ENCODE data around the gene LMTK2.

Gene LMTK2

GRCh38 chr7:98167653-98168052, 61.0 kb downstream of the LMTK2 start:
- TF ChIP-seq GATA2 (IDR thresholded peaks at IDR 0.05; ENCODE audit: low read depth, low read length) (no peak), GATA3 (IDR thresholded peaks at IDR 0.05; ENCODE audit: low read depth, low read length) (no peak)

- no peak for TF ChIP-seq GATA3 (IDR thresholded peaks at IDR 0.05; ENCODE audit: low read depth, low read length)
Measured at GRCh38 chr7:98168181-98168903, 61.7 kb downstream of the LMTK2 start.

DNA sequence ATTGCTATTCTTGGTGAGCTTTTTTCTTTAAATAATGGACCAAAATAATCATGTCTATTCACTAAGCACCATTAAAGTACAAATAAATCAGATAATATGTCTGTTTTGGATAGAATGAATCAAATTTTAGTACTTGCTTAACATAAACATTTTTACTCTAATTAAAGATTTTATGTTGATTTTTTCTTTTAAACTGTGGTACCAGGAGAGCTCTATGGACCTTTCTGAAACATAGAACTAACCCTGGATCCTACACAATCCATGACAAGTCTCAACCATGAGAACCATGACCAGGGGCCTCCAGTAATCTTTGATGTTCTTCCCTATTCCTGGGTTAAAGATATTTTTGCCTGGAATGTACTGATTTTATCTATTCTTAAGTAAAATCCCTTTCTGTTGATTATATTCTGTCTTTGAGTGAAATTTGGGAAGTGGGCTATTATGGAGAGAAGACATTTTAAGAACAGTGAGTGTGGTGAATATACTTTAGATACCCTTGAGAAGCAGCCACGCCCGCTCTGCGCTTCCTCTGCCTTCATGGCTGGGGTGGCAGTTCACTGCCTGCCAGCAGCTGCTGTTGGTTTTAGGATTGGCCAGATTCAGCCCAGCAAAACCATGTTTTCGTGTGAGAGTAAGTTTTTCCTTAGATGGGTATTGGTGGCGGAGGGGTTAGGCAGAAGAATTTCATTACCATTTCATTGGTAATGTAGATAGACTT, 62.4 kb downstream of the LMTK2 start:
- TF ChIP-seq GATA3 (IDR thresholded peaks at IDR 0.05; ENCODE audit: low read depth, low read length), result no peak
- no peak for TF ChIP-seq GATA2 (IDR thresholded peaks at IDR 0.05; ENCODE audit: low read depth, low read length)

DNA sequence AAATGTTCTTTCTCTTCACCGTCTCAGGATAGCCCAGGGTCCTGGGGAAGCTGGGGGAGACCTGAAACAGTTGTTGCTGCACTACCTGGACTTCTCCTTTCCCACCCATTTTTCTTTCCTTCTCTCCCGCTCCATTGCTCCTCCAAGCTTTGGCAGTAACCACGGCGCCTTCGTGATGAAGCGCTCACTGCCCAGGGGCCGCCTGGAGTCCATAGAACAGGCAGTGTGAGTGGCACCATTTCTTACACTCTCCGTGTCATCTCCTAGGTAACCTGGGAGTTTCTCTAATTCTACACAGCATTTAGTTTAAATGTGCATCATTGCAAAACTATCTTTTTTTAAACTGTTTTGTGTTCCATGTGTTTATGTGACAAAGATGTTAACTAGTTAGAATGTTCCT, 64.3 kb downstream of the LMTK2 start:
- TF ChIP-seq GATA2 (IDR thresholded peaks at IDR 0.05; ENCODE audit: low read depth, low read length) (no peak), GATA3 (IDR thresholded peaks at IDR 0.05; ENCODE audit: low read depth, low read length) (no peak)

DNA sequence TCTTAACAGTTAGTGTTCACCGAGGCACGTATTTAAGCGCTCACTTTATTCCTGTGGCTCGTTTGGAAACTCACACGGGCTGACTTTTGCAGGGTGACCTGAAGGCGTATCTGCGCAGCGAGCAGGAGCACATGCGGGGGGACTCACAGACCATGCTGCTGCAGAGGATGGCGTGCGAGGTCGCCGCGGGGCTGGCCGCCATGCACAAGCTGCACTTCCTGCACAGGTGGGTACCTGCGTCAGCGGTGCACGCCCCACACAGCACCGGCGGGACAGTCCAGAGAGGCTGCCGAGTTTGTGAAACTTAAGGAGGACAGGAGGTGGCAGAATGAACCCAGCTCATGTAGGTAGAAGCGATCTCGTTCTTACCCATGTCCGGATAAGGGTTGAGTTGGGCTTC, 64.8 kb downstream of the LMTK2 start:
- no peak for TF ChIP-seq GATA2 (IDR thresholded peaks at IDR 0.05; ENCODE audit: low read depth, low read length)
- no peak for TF ChIP-seq GATA3 (IDR thresholded peaks at IDR 0.05; ENCODE audit: low read depth, low read length)

DNA sequence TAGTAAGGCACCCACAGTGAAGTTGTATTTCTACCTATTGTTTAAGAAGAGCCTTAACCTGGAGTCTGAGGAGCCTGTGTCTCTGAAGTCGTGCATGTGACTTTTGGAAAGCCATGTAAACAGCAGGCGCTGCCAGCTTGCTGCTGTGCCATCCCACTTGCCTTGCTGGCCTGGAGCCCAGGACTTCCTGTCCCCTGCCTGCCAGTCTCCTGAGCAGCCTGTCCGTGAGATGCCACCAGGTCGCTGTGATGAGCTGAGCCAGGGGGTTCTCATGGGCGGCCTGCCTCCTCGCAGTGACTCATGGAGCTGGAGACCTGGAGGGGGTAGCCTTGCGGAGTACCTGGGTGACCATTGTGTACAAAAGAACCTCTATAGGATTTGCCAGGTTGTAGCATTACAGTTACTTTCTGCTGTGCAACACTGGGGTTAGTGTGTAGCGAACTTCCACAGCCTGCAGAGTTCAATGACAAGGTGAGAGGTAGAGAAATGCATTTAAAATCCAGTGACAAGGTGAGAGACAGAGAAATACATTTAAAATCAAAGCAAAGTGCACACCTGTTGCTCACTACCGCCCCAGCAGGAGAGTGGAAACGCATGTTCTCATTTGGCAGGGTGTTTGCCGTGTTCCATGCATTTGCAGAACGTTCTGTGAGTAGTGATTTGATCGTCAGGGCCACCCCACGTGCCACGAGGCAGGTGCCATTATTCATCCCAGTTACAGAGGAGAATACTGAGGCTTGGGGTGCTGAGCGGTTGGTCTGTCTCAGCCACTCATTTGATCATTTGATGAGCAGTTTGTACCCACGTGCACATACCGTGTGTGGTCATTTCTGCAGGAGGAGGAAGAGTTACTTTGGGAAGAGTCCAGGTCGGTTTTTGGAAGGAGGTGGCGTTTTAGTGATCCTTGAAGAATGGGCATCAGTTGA, 67.9 kb downstream of the LMTK2 start:
- no peak for TF ChIP-seq GATA3 (IDR thresholded peaks at IDR 0.05; ENCODE audit: low read depth, low read length)
- no peak for TF ChIP-seq GATA2 (IDR thresholded peaks at IDR 0.05; ENCODE audit: low read depth, low read length)

GRCh38 chr7:98175260-98175940, 68.7 kb downstream of the LMTK2 start:
- TF ChIP-seq GATA3 (IDR thresholded peaks at IDR 0.05; ENCODE audit: low read depth, low read length), result no peak
- TF ChIP-seq GATA2 (IDR thresholded peaks at IDR 0.05; ENCODE audit: low read depth, low read length), result peak; percentile 31; the same call in 1 of the 2 replicates

DNA sequence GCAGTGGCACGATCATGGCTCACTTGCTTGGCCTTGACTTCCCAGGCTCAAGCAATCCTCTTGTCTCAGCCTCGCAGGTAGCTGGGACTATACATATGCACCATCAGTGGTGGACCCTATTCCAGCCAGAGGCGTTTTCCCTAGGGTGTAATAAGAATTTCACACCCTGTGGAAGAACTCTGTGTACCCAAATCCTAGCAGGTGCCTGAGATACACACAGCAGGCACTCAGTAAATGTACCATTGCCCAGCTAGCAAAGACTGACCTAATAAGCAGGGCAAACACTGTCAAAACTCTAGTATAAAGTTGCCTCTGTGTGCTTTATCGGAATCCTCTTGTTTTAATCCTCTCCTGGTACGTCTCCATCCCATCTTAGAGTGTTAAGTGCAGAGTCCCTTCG, 70.9 kb downstream of the LMTK2 start:
- TF ChIP-seq GATA2 (IDR thresholded peaks at IDR 0.05; ENCODE audit: low read depth, low read length) (no peak), GATA3 (IDR thresholded peaks at IDR 0.05; ENCODE audit: low read depth, low read length) (no peak)

DNA sequence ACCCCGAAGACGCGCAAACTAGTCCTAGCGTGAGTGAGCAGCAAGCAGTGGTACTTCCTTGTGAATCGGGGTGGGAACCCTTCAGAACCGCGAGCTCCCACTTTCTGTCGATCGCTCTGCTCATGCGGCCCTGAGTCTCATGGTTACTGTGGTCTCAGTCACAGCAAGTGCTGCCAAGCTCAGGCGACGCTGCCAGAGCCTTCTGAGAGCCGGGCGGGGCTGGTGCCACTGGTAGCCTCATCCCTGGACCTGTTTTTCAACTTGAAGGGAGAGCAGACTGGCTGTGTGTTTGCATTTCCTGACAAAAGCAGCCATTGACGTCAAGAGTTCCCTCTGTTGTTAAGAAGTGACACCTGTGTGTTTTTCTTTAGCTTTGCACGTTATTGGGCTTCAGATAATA, 71.7 kb downstream of the LMTK2 start:
- TF ChIP-seq GATA2 (IDR thresholded peaks at IDR 0.05; ENCODE audit: low read depth, low read length) (no peak), GATA3 (IDR thresholded peaks at IDR 0.05; ENCODE audit: low read depth, low read length) (no peak)

DNA sequence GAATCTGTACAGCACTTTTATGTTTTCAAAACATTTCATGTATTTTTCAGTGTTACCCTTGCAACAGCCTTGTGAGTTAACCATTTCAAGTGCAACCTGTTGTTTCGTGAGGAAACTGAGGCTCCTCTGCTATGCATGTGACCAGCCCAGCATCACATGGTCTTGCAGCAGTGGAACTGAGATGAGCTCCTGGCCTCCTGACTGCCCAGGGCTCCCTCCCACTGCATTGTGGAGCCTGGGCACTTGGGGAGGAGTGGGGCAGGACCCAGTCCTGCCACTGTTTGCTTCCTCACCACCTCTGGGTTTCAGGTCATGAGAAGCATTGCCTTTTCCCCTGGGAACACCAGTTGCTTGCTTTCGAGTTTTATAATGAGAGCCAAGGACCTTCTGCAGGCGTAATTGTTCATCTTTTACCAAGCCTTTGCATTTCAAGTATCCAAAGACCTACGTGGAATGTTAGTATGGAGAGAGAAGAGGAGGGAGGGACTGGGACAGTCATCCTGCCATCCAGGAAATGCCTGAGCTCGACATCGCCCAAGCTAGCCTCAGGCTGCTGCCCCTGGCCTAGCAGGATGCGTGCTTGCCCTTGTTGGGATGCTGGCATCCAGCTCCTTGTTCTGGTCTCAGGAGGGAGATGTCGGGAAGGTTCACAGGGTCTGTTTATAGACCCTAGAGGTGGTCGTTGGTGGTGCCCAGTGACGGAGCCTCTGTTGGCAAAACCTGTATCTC, 72.3 kb downstream of the LMTK2 start:
- TF ChIP-seq GATA3 (IDR thresholded peaks at IDR 0.05; ENCODE audit: low read depth, low read length) (no peak), GATA2 (IDR thresholded peaks at IDR 0.05; ENCODE audit: low read depth, low read length) (no peak)

- TF ChIP-seq GATA2 (IDR thresholded peaks at IDR 0.05; ENCODE audit: low read depth, low read length) (no peak), GATA3 (IDR thresholded peaks at IDR 0.05; ENCODE audit: low read depth, low read length) (no peak)
Measured at GRCh38 chr7:98180751-98181150, 74.1 kb downstream of the LMTK2 start.

DNA sequence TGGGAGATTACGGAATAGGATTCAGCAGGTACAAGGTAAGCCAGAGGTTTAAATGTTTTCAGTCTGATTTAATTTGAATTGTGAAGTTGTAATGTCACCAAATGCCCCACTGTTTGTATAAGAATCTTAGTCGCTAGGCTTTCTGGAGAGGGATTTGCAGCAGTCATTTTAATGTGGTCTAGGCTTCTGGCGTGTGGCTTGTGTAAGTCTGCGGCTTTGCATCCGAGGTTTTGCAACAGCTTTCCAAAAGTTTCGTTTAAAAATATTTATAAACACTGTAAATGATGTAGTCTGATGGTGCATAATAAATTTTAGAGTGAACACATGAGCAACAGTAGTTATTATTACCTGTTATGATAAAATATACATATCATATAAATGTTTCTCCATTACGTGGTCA, 78.4 kb downstream of the LMTK2 start:
- no peak for TF ChIP-seq GATA3 (IDR thresholded peaks at IDR 0.05; ENCODE audit: low read depth, low read length)
- no peak for TF ChIP-seq GATA2 (IDR thresholded peaks at IDR 0.05; ENCODE audit: low read depth, low read length)

DNA sequence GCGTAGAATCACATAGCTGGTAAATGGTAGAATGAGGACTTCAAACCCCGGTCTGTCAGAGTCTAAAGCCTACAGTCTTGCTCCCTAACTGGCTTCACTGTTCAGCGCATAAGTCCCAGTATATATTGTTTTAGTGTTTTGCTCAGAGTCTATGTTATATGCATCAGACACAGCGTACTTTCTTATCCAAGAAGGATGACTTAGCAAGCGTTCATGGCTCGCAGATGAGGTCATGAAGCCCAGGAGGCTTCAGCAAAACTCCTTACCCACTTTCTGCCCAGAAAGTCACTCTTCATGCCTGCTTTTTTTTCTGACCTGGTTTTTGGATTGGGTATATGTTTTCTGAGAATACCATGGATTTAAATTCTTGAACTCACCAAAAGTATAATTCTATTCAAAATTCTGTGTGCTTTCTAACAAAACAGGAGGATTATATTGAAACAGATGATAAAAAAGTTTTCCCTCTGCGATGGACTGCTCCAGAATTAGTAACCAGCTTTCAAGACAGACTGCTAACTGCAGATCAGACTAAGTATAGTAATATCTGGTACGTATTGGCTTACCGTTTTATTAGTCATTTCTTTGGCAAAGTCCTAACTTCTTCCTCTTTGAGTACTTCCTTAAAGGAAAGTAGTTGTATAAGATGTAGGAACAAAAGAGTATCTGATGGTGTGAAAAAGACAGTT, 79.9 kb downstream of the LMTK2 start:
- TF ChIP-seq GATA3 (IDR thresholded peaks at IDR 0.05; ENCODE audit: low read depth, low read length), result no peak
- TF ChIP-seq GATA2 (IDR thresholded peaks at IDR 0.05; ENCODE audit: low read depth, low read length), result no peak

Data from SH-SY5Y (cell line).